Activated CD8-positive, alpha-beta memory T cell treated with anti-CD3 and anti-CD28 coated beads, Interleukin-2, amount 50 U/mL, for 48 hours (primary cell): ENCODE measurements around the gene TKFC.

Experiments
- DNase-seq: peaks from one replicate; pipeline ENCODE4 v3.0.0-alpha.2; 2020

The TKFC gene

GRCh38 chr11:61345954-61346843, 13.2 kb downstream of the TKFC start:
- no peak for DNase-seq

DNA sequence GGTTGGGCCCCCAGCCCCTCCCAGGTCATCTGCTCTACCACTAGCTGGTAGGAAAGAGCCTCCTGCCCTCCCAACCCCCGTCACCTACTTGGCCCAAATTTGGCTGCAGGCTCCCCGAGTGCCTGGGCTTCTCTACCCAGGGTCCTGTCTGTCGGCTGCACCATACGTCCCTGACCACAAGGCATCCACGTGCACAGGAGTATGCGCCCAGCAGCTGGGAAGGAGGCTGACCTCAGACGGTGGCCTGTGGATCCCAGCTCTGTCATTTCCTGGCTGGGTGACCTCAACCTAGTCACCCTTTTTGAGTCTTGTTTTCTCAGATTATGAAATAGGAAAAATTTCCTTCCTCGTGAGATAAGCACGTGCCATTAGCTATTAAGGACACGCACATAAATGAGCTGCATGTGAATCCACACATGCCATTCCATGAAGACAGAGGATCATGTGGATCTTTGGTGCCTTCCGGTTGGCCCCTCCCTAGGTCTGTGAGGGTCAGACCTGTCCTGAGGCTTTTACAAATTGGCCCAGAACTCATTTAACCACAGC, 15.0 kb downstream of the TKFC start:
- DNase-seq = no peak

DNA sequence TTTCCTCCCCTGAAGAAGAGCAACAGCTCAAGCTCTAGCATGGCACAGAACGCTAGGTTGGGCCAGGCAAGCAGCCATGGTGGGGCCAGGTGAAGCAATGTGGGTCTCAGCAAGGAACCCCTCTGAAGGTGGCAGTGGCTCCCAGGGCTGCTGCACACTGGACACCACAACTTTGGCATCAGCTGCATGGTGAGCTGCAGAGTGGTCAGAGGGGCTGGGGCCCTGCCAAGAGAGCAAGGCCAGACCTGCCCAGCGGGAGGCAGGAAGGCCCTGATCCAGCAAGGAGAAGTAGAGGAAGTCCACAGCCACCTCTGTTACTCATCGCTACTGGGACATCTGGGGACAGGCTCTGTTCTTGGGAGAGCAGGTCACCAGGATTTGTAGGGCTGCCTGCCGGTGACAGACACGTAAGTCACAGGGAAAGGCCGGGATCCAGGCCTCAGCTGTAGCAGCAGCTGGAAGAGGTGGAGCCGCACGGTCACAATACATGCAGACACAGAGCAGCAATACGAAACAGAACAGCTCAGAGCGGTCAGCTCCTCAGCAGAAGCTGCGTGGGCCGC, 16.2 kb downstream of the TKFC start:
- DNase-seq = no peak

- DNase-seq = no peak
Observed at GRCh38 chr11:61349916-61350315, 16.9 kb downstream of the TKFC start.

DNA sequence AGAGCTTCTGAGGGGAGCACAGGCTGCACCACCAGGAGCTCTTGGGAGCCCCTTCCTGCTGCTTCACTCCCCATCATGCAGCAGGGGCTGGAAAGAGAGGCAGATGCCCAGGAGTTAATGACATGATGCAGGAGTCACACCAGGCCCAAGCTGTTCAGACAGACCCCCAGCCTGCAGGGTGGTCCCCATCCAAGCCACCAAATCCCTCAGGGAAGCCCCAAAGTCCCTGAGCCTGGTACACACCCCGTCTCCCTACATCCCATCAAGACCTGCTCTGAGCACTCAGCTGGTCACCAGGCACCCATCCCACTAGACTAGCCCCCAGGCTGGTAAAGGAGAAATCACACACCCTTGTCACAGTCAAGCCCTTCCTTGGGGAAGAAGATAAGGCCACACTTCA, 17.3 kb downstream of the TKFC start:
- DNase-seq = no peak

- DNase-seq = no peak
Observed at GRCh38 chr11:61350803-61351202, 17.8 kb downstream of the TKFC start.

- no peak for DNase-seq
Observed at GRCh38 chr11:61352038-61352437, 19.0 kb downstream of the TKFC start.

DNA sequence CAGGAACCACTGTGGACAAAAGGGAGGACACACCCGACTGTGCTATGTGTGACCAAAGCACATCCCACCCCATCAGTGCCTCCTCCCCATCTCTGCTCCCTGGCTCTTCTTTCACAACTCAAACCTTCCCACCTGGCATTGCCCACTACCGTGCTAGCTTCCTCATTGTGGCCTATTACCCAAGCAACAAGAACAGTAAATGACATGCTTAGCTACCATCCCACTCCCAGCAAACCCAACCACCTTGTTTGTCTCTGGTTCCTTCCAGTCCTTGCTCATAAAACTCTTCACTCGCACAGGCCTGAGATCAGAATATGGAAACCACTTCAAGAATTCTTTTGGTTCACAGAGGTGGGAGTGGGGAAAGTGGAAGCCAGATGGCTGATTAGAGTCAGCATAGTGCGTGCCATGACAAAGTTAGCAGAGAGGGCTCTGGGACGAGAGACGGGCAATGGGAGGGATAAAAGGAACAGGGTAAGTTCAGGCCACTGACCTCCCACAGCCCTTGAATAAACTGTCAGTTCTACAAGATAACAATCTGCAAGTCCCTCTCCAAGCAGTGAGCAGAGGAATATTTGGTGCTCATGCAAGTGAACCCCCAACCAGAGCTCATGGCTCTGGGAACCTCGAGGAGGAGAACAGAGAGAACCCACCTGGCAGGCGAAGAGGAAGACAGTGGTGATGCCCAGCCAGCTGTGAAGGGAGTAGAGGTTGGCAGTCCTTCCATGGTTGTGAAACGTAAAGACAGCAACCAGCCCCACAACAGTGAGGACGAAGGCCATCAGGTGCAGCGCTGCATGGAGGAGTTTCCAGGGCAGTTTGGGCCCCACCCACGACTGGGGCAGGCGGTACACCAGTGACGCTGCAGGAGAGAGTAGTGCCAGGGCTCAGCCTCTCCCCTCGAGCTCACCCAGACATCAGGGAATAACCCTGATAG, 20.4 kb downstream of the TKFC start:
- no peak for DNase-seq

DNA sequence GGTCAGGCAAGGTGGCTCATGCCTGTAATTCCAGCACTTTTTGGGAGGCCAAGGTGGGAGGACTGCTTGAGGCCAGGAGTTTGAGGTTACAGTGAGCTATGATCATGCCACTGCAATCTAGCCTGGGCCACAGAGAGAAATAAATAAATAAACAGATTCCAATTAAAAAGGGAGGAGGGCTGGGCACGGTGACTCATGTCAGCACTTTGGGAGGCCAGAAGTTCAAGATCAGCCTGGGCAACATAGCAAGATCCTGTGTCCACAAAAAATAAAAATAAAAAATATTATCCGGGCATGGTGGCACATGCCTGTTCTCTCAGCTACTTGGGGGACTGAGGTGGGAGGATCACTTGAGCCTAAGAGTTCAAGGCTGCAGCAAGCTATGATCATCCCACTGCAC, 21.2 kb downstream of the TKFC start:
- DNase-seq = no peak

- no peak for DNase-seq
Observed at GRCh38 chr11:61356706-61357105, 23.7 kb downstream of the TKFC start.

GRCh38 chr11:61357233-61357893, 24.3 kb downstream of the TKFC start:
- DNase-seq = no peak

GRCh38 chr11:61357894-61358239, 24.8 kb downstream of the TKFC start:
- DNase-seq = no peak

GRCh38 chr11:61358566-61358965, 25.5 kb downstream of the TKFC start:
- no peak for DNase-seq

- DNase-seq = no peak
Observed at GRCh38 chr11:61359516-61359915, 26.5 kb downstream of the TKFC start.

DNA sequence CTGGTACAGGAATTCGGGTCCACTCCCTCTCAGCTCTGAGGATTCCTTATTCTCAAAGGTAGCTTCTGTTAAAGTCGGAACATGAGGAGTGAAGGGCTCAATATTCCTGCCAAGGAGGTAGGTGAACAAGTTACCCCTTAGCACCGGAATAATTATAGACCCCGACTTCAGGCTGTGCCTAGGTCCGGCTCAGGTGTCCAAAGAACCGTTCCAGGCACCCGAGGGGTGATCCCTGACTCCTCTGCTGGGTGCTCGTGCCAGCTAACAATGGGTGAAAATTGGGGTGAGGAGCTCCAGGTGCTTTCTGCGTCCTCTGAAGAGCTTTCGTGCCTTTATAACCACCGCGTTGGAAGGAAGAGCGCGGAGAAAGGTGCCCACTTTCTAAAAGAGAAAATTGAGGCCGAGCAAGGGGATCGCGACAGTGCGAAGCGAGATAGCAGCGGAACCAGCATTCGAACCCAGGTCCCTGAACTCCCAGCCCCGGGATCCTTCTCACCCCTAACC, 28.3 kb downstream of the TKFC start:
- DNase-seq = peak; percentile 60

- DNase-seq = peak; percentile 94
Observed at GRCh38 chr11:61361741-61362541, 28.9 kb downstream of the TKFC start, which contains the start of the genes CYB561A3 and TMEM138. TSS of gene CYB561A3 (minus strand) at chr11:61361882. CDS start at chr11:61356713, 5,169 bp downstream. TSS of gene TMEM138 (plus strand) at chr11:61362374. CDS start at chr11:61364391, 2,017 bp downstream.

- peak; percentile 61 for DNase-seq
Observed at GRCh38 chr11:61362542-61362875, 29.5 kb downstream of the TKFC start.

GRCh38 chr11:61364012-61364675, 31.1 kb downstream of the TKFC start:
- no peak for DNase-seq

GRCh38 chr11:61367406-61367805, 34.4 kb downstream of the TKFC start:
- no peak for DNase-seq

- DNase-seq = no peak
Observed at GRCh38 chr11:61368646-61369045, 35.6 kb downstream of the TKFC start.
